Fibroblast of pulmonary artery (primary cell): Measurements from ENCODE around the gene CLASP1.
"Not testable (repeated sequence)": the region's sequence is repeated elsewhere in the genome, so short reads cannot be mapped to it uniquely, and the experiment has no call there.

ENCODE experiments used
- DNase-seq: peaks from one replicate; pipeline ENCODE4 v3.0.0-alpha.2; 2010; ENCODE audit warnings: low read depth
- H3K4me3 ChIP-seq: replicated peaks from 2 replicates; pipeline ENCODE4 v1.5.1; 2011; ENCODE audit warnings: low read depth, mild to moderate bottlenecking, control low read depth, low read length, moderate library complexity
- TF ChIP-seq, protein P1 (sequence below): IDR thresholded peaks from 2 replicates; pipeline ENCODE4 v1.5.1; 2011; ENCODE audit warnings: mild to moderate bottlenecking, control low read depth, low read length, inconsistent platforms; ENCODE audit errors: missing control alignments

The CLASP1 gene

DNA sequence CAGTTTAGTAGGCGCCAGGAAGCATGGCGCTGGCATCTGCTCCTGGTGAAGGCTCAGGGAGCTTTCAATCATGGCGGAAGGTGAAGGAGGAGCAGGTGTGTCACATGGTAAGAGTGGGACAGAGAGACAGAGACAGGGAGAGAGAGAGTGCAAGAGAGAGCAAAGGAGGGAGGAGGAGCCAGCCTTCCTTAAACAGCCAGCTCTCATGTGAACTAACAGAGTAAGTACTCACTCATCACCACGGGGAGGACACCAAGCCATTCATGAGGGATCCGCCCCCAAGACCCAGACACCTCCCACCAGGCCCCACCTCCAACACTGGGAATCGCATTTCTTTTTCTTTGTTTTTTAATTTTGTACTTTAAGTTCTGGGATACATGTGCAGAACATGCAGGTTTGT lies 40.8 kb upstream of the CLASP1 start:
- no peak for DNase-seq
- no peak overlapping the region for H3K4me3 ChIP-seq
- TF ChIP-seq, protein P1, sequence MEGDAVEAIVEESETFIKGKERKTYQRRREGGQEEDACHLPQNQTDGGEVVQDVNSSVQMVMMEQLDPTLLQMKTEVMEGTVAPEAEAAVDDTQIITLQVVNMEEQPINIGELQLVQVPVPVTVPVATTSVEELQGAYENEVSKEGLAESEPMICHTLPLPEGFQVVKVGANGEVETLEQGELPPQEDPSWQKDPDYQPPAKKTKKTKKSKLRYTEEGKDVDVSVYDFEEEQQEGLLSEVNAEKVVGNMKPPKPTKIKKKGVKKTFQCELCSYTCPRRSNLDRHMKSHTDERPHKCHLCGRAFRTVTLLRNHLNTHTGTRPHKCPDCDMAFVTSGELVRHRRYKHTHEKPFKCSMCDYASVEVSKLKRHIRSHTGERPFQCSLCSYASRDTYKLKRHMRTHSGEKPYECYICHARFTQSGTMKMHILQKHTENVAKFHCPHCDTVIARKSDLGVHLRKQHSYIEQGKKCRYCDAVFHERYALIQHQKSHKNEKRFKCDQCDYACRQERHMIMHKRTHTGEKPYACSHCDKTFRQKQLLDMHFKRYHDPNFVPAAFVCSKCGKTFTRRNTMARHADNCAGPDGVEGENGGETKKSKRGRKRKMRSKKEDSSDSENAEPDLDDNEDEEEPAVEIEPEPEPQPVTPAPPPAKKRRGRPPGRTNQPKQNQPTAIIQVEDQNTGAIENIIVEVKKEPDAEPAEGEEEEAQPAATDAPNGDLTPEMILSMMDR = no peak

DNA sequence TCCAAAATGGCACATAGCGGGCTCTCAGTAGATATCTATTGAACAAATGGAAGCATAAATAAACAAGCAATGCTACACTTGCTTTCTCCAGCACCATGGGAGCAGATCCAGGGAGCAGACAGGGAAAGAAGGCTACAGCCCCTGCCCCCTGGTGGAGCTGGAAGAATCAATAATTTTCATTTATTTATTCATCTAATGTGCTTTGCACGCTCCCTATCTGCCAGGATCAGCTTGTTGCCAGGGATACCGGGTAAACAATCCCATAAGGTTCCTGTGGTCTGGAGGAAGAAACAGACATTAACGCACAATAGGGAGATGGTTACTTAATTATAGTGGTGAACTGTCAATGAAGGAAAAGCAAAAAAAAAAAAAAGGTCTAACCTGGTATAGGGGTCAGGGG lies 40.1 kb upstream of the CLASP1 start:
- no peak overlapping the region for H3K4me3 ChIP-seq
- peak; percentile 60 for DNase-seq
- TF ChIP-seq, protein P1 = peak; percentile 44

DNA sequence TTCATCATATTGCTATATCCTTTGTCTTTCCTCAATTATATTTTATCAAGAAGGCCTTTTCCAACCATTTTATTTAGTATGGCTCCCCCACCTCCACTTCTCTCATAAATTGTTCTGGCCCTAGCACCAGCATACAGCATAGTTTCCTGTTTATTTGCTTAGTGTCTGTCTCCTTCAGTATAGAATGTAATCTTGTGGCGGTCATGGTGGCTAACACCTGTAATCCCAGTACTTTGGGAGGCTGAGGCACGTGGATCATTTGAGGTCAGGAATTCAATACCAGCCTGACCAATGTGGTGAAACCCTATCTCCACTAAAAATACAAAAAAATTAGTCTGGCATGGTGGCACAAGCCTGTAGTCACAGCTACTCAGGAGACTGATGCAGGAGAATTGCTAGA lies 39.6 kb upstream of the CLASP1 start:
- DNase-seq = no peak
- H3K4me3 ChIP-seq = no peak overlapping the region
- TF ChIP-seq, protein P1 = no peak

DNA sequence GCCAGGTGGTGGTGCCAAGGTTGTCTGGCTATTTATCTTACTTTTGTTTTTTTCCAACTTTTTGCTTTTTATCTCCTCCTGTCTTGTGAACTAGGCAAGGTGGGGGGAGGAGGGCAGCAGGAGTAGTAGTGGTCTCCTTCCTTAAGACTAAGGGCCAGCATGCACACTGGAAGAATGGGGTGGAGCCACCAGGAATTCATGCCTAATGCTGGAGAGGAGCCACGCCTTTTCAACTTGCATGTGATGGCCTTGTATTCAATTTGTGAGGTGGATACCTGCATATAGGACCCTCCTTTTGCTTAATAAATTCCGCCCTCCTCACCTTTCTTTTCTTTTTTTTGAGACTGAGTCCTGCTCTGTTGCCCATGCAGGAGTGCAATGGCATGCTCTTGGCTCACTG lies 37.6 kb upstream of the CLASP1 start:
- TF ChIP-seq, protein P1 = no peak
- no peak overlapping the region for H3K4me3 ChIP-seq
- DNase-seq = no peak

DNA sequence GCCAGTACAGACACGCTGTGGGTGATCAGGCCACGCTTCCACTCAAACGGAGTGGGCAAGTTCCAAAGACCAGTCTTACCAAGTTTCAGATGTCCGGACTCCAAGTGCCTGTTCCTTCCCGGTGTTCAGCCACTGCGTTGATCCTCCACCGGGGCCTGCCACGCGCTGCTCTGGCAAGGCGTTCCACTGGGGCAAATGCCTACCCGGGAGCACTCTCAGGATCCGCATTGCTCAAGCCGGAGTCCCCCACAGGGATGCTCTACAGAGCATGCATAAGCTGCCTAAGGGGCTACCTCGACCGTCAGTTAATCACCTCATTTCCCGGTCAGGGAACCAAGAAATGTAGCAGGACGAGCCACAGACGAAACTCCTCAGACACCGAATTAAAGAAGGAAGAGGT lies 37.0 kb upstream of the CLASP1 start:
- TF ChIP-seq, protein P1 = no peak
- no peak for DNase-seq

DNA sequence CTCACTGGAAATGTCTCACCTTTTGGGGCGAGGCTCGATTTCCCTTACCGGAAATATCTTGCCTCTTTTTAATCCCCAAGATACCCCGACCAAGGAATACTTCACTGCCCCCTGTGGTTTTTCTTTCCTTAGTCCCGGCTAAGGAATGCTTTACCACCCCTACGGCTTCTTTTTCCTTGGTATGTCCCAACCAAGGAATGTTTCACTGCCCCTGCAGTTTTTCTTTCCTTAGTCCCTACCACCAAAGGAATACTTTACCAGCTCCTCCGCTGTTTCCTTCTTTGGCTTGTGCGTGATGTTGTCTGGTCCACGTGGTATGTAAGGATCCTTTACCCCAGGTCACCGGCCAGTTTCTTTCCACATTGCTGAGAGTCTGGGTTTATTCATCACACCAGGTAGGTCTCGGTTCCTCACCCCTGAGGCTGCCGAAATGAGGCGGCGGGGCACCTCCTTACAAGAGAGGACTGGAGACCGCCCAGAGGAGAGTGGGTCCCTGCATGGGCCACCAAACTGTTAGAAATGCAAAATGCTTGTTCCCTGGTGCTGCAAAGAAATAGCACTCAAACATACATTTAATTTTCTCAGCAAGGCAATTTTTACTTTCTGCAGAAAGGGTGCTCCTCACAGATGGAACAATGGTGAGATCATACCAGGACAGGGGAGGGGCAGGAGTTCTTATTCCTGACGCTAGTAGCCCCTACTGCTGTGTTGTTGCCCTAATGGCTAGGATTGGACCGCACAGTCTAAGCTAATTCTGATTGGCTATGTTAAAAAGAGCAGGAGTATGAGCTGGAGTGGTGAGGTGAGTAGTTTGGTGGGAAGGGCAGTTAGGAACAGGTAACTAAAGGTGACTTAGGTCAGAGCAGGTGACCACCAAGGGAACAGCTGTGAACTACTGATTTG lies 33.4 kb upstream of the CLASP1 start:
- no peak overlapping the region for H3K4me3 ChIP-seq
- TF ChIP-seq, protein P1 = no peak
- DNase-seq = no peak

More for the DNA sequence above, 37.0 kb upstream of the CLASP1 start:
- H3K4me3 ChIP-seq = no peak overlapping the region

DNA sequence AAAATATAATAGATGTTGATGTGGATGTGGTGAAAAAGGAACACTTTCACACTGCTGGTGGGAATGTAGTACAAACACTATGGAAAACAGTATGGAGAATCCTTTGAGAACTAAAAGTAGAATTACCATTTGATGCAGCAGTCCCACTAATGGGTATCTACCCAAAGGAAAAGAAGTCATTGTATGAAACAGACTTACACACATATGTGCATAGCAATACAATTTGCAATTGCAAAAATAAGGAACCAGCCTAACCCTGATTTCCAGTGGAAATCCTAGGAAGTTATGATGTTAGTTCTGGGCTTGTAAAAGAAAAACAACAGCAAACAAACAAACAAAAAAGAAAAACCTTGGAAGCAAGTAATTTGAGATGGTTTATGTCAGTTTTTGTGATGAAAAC lies 28.6 kb upstream of the CLASP1 start:
- H3K4me3 ChIP-seq = no peak overlapping the region
- TF ChIP-seq, protein P1 = no peak
- DNase-seq = no peak

DNA sequence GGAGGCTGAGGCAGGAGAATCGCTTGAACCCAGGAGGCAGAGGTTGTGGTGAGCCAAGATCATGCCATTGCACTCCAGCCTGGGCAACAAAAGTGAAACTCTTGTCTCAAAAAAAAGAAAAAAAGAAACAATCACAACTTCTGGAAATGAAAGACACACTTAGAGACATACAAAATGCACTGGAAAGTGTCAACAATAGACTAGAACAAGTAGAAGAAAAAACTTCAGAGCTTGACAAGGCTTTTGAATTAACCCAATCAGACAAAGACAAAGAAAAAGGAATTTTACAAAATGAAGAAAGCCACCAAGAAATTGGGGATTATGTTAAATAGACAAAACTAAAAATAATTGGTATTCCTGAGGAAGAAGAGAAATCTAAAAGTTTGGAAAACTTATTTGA lies 22.4 kb upstream of the CLASP1 start:
- not testable (repeated sequence) for DNase-seq, H3K4me3 ChIP-seq
